Measurements from ENCODE around the gene ARMC9. TPM values are rescaled to one million over a fixed set of nuclear protein-coding genes. Genes with fewer than 3 reads are reported as not detected.

The ARMC9 gene
- total and polyA plus RNA-seq, 8 donors = 3.7 to 15.0 (median 8.1) TPM

- no peaks in the 10 kb centered on the region for H3K9me3 ChIP-seq
- WGBS, 2 donors = 94 to 95% methylated on average over 4 of the region's 4 CpGs
- intact Hi-C loops (cut with DNase I) = no loop called here
- ATAC-seq (no peak), DNase-seq (no peak), FAIRE-seq (no peak)
- no peak overlapping the region for H3K27ac ChIP-seq
- no peaks in the 10 kb centered on the region for H3K27me3 ChIP-seq
- peaks cover 0 to 11% (median 6%) of the 10 kb centered on the region in 3 donors for H3K4me1 ChIP-seq
- H3K36me3 ChIP-seq = peaks cover 0 to 12% (median 0%) of the 10 kb centered on the region in 3 donors
- no peak for TF ChIP-seq CTCF (IDR thresholded peaks at IDR 0.05)
- H3K4me3 ChIP-seq = no peak overlapping the region
Observed at GRCh38 chr2:231272991-231273390, 74.6 kb downstream of the ARMC9 start.

- TF ChIP-seq CTCF (IDR thresholded peaks at IDR 0.05) = no peak
- intact Hi-C loops (cut with DNase I) = no loop called here
- FAIRE-seq (no peak), ATAC-seq (no peak), DNase-seq (no peak)
- no peaks in the 10 kb centered on the region for H3K27me3 ChIP-seq
- H3K9me3 ChIP-seq = no peaks in the 10 kb centered on the region
- H3K36me3 ChIP-seq = peaks cover 0 to 16% (median 0%) of the 10 kb centered on the region in 3 donors
- 92 to 99% methylated on average over 2 of the region's 2 CpGs for WGBS, 2 donors
- no peak overlapping the region for H3K27ac ChIP-seq
- no peaks in the 10 kb centered on the region for H3K4me1 ChIP-seq
- no peak overlapping the region for H3K4me3 ChIP-seq
Observed at GRCh38 chr2:231276987-231277386, 78.6 kb downstream of the ARMC9 start.

GRCh38 chr2:231277962-231278361, 79.5 kb downstream of the ARMC9 start:
- no peak overlapping the region for H3K4me3 ChIP-seq
- no peaks in the 10 kb centered on the region for H3K9me3 ChIP-seq
- H3K36me3 ChIP-seq = peaks cover 0 to 15% (median 0%) of the 10 kb centered on the region in 3 donors
- DNase-seq = no peak
- no peak for FAIRE-seq
- intact Hi-C loops (cut with DNase I) = no loop called here
- WGBS, 2 donors = 87 to 90% methylated on average over 8 of the region's 8 CpGs
- TF ChIP-seq CTCF (IDR thresholded peaks at IDR 0.05) = no peak
- no peak overlapping the region for H3K27ac ChIP-seq
- H3K27me3 ChIP-seq = no peaks in the 10 kb centered on the region
- ATAC-seq = no peak
- H3K4me1 ChIP-seq = no peaks in the 10 kb centered on the region

- 91 to 97% methylated on average over 2 of the region's 2 CpGs for WGBS, 2 donors
- no peak for TF ChIP-seq CTCF (IDR thresholded peaks at IDR 0.05)
- intact Hi-C loops (cut with DNase I) = no loop called here
- Histone ChIP-seq H3K36me3 (peaks cover 0 to 7% (median 0%) of the 10 kb centered on the region in 3 donors), H3K27ac (no peak overlapping the region), H3K9me3 (no peaks in the 10 kb centered on the region), H3K27me3 (no peaks in the 10 kb centered on the region), H3K4me3 (no peak overlapping the region), H3K4me1 (no peaks in the 10 kb centered on the region)
- FAIRE-seq (no peak), ATAC-seq (no peak), DNase-seq (no peak)
Observed at GRCh38 chr2:231278868-231279267, 80.4 kb downstream of the ARMC9 start.

GRCh38 chr2:231280846-231281245, 82.4 kb downstream of the ARMC9 start:
- 93 to 94% methylated on average over 9 of the region's 9 CpGs for WGBS, 2 donors
- no peak overlapping the region for H3K4me3 ChIP-seq
- H3K4me1 ChIP-seq = no peaks in the 10 kb centered on the region
- no peak for TF ChIP-seq CTCF (IDR thresholded peaks at IDR 0.05)
- intact Hi-C loops (cut with DNase I) = no loop called here
- no peak for DNase-seq
- no peak for ATAC-seq
- no peaks in the 10 kb centered on the region for H3K27me3 ChIP-seq
- no peak for FAIRE-seq
- no peak overlapping the region for H3K27ac ChIP-seq
- peaks cover 0 to 7% (median 0%) of the 10 kb centered on the region in 3 donors for H3K36me3 ChIP-seq
- no peaks in the 10 kb centered on the region for H3K9me3 ChIP-seq
